Measurements from ENCODE around the gene STK16. TPM values are rescaled to one million over a fixed set of nuclear protein-coding genes. Genes with fewer than 3 reads are reported as not detected.

Gene STK16
- total and polyA plus RNA-seq, 12 donors = 12.9 to 26.7 (median 19.7) TPM

GRCh38 chr2:219249203-219249980 lies 4.1 kb downstream of the STK16 start:
- ATAC-seq (peak; percentile 6 to 54 (median 28)), DNase-seq (peak; percentile 67 to 76)
- Histone ChIP-seq H3K27ac (peak overlapping the region; percentile 46 to 99 (median 76)), H3K4me1 (peaks cover 34 to 91% (median 76%) of the 10 kb centered on the region in 9 donors), H3K4me3 (peak overlapping the region in 4 of 10 donors; percentile 2 to 22 (median 12)), H3K27me3 (no peaks in the 10 kb centered on the region), H3K9me3 (no peaks in the 10 kb centered on the region), H3K36me3 (peaks cover 0 to 43% (median 7%) of the 10 kb centered on the region in 9 donors)
- intact Hi-C loops (cut with DNase I) = loop anchor here in 1 of 10 donors (1.0 kb wide), 1 partner anchor 45 kb away; no protein-coding TSS in a partner anchor
- 39 to 40% methylated on average over 7 of the region's 7 CpGs for WGBS, 2 donors
- no peak for TF ChIP-seq CTCF (IDR thresholded peaks at IDR 0.05)

GRCh38 chr2:219250049-219250781 lies 4.9 kb downstream of the STK16 start:
- intact Hi-C loops (cut with DNase I) = no loop called here
- Histone ChIP-seq H3K4me3 (peak overlapping the region in 3 of 10 donors; percentile 2 to 22 (median 17)), H3K27me3 (peaks cover 0 to under 1% (median 0%) of the 10 kb centered on the region in 7 donors), H3K4me1 (peaks cover 35 to 92% (median 75%) of the 10 kb centered on the region in 9 donors), H3K9me3 (no peaks in the 10 kb centered on the region), H3K36me3 (peaks cover 0 to 43% (median 7%) of the 10 kb centered on the region in 9 donors), H3K27ac (peak overlapping the region; percentile 24 to 99 (median 76))
- no peak for TF ChIP-seq CTCF (IDR thresholded peaks at IDR 0.05)
- ATAC-seq = no peak
- 90 to 91% methylated on average over 22 of the region's 22 CpGs for WGBS, 2 donors
- no peak for DNase-seq

GRCh38 chr2:219251656-219252055 lies 6.4 kb downstream of the STK16 start:
- DNase-seq (no peak), ATAC-seq (no peak)
- Histone ChIP-seq H3K9me3 (no peaks in the 10 kb centered on the region), H3K4me3 (peak overlapping the region in 5 of 10 donors; percentile 67 to 84 (median 82)), H3K27ac (peak overlapping the region in 7 of 10 donors; percentile 80 to 99 (median 89)), H3K36me3 (peaks cover 0 to 43% (median 7%) of the 10 kb centered on the region in 9 donors), H3K4me1 (peaks cover 27 to 82% (median 65%) of the 10 kb centered on the region in 9 donors), H3K27me3 (peaks cover 0 to 14% (median 0%) of the 10 kb centered on the region in 7 donors)
- 66 to 69% methylated on average over 6 of the region's 6 CpGs for WGBS, 2 donors
- intact Hi-C loops (cut with DNase I) = loop anchor here in 2 of 10 donors (2.0 kb wide), 2 partner anchors 27 to 43 kb away; partner anchors contain the start of gene DNAJB2 (in 2 of the 2)
- no peak for TF ChIP-seq CTCF (IDR thresholded peaks at IDR 0.05)

- 57 to 60% methylated on average over 5 of the region's 5 CpGs for WGBS, 2 donors
- Histone ChIP-seq H3K27ac (peak overlapping the region in 8 of 10 donors; percentile 80 to 99 (median 86)), H3K4me3 (peak overlapping the region in 6 of 10 donors; percentile 67 to 95 (median 82)), H3K27me3 (peaks cover 0 to 18% (median 0%) of the 10 kb centered on the region in 7 donors), H3K36me3 (peaks cover 0 to 40% (median 7%) of the 10 kb centered on the region in 9 donors), H3K4me1 (peaks cover 27 to 77% (median 61%) of the 10 kb centered on the region in 9 donors), H3K9me3 (no peaks in the 10 kb centered on the region)
- no peak for TF ChIP-seq CTCF (IDR thresholded peaks at IDR 0.05)
- intact Hi-C loops (cut with DNase I) = loop anchor here in 2 of 10 donors (2.0 kb wide), 2 partner anchors 27 to 43 kb away; partner anchors contain the start of gene DNAJB2 (in 2 of the 2)
- no peak for DNase-seq
- ATAC-seq = no peak
These were observed 6.8 kb downstream of the STK16 start for GRCh38 chr2:219252084-219252483.

Measured in heart right ventricle (tissue), 16 donors.